GM10266 (cell line): ENCODE results near the gene TCAP.

Experiments
- DNase-seq: peaks from one replicate; pipeline ENCODE4 v3.0.0; 2012; ENCODE audit errors: extremely low spot score
- TF ChIP-seq, protein P1 (sequence below): IDR thresholded peaks from 2 replicates; pipeline ENCODE4 v1.5.1; 2012; ENCODE audit warnings: mild to moderate bottlenecking, low read depth; ENCODE audit not compliant: control insufficient read depth, insufficient read depth; ENCODE audit errors: missing control alignments

Gene TCAP

DNA sequence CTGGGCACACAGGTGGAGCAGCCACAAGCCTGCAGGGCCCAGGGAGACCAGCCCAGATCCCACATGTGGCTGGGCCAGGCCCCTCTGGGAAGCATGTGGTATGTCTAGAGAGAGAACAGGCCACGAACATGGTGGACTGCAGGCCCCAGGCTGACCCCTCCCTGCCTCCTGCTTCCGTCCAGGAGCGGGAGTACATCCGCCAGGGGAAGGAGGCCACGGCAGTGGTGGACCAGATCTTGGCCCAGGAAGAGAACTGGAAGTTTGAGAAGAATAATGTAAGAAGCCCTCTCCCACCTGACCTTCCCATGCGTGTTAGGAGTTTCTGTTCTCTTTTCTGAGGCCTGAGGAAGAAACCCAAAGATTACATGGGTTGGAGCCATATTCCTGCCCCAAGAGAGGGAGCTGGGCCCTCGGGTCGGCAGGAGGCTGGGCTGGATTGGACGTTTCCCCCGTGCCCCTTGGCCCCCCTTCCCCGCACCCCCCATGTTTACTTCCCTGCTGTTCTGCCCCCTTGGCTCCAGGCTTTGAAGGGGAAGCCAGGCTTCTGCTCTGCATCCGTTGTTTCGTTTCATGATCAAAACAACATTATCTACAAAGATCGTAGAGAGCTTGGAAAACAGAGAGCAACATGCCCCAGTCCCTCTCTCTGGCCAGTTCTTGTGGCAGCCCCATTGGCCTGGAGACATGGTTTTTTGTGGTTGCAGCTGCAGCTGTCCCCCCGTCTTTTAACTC is 5.7 kb upstream of the TCAP start:
- DNase-seq = no peak
- TF ChIP-seq, protein P1, sequence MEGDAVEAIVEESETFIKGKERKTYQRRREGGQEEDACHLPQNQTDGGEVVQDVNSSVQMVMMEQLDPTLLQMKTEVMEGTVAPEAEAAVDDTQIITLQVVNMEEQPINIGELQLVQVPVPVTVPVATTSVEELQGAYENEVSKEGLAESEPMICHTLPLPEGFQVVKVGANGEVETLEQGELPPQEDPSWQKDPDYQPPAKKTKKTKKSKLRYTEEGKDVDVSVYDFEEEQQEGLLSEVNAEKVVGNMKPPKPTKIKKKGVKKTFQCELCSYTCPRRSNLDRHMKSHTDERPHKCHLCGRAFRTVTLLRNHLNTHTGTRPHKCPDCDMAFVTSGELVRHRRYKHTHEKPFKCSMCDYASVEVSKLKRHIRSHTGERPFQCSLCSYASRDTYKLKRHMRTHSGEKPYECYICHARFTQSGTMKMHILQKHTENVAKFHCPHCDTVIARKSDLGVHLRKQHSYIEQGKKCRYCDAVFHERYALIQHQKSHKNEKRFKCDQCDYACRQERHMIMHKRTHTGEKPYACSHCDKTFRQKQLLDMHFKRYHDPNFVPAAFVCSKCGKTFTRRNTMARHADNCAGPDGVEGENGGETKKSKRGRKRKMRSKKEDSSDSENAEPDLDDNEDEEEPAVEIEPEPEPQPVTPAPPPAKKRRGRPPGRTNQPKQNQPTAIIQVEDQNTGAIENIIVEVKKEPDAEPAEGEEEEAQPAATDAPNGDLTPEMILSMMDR = no peak

DNA sequence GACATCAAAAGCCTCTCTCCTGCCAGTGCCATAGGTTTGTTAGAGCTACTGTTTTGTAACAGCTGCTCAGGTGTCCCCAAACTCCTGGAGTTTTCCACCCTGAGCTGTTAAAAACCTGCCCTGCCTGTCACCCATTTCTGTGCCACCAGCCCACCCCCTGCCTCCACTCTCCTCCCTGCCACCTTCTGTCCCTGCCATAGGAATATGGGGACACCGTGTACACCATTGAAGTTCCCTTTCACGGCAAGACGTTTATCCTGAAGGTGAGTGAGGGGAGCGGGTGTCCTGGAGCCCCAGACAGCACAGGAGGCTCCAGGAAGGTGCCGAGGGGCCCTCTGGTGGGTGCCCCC is 5.2 kb upstream of the TCAP start:
- DNase-seq = no peak
- TF ChIP-seq, protein P1 = no peak

DNA sequence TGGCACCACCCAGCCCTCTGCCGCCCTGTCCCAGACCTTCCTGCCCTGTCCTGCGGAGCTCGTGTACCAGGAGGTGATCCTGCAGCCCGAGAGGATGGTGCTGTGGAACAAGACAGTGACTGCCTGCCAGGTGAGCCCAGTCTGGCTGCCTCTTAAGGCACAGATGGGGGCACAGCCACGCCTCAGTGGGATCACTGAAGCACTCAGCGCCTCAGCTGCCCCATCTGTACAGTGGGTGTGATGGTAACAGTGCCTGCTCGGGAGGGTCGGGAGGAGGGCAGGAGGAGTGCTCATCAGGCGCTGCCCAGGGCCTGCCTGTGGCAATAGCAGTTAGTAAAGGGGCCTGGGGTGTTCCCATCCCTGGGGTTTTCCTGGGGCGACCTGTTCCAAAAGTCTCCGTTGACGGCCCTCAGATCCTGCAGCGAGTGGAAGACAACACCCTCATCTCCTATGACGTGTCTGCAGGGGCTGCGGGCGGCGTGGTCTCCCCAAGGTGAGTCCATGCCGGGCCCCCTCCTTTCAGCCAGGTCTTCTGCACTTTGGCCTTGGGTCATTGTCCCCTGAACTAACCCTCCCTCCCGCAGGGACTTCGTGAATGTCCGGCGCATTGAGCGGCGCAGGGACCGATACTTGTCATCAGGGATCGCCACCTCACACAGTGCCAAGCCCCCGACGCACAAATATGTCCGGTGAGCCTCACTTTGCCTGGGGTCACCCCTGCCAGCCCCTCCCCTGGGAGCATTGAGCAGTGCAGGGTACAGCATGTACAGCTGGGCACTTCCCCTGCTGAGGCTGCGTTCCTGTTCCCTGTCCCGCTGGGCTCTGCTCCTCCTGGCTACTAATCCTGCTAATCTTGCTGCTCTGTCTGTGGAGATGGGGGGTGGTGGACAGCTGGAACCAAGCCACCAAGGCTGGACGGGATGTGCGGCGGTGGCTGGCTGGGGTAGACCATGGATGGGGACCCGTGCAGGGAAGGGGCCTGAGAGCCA is 4.5 kb upstream of the TCAP start:
- TF ChIP-seq, protein P1 = no peak
- no peak for DNase-seq

DNA sequence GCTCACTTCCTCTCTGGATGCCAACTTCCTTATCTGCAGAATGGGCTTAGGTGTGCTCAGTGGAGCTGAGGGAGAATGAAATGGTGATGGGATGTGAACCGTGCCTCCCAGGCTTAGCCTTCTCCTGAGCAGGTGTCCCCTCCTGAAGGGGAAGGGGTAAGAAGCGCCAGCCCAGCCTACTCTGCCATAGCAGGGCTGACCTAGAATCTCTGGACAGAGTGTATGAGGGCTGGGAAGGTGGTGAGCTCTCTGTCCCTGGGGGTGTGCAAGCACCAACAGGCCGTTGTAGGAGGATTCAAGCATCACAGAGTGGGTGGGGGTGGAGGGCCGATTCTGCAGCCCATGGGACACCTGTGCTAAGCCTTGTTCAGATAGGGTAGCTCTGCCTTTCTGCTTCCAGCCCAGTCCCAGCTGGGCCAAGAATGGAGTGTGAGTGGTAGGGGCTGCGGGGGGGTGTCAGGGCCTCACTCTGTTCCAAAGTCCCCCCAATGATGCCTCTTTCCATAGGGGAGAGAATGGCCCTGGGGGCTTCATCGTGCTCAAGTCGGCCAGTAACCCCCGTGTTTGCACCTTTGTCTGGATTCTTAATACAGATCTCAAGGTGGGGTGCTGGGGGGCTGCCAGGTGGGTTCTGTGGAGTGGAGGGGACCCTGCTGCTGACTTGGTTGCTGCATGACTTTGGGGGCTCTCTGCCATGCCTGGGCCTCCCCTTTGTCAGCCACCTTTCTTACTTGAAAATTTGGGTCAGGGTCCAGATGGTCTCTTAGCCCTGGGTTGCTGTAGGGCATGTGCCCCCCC is 3.2 kb upstream of the TCAP start:
- TF ChIP-seq, protein P1 = no peak

DNA sequence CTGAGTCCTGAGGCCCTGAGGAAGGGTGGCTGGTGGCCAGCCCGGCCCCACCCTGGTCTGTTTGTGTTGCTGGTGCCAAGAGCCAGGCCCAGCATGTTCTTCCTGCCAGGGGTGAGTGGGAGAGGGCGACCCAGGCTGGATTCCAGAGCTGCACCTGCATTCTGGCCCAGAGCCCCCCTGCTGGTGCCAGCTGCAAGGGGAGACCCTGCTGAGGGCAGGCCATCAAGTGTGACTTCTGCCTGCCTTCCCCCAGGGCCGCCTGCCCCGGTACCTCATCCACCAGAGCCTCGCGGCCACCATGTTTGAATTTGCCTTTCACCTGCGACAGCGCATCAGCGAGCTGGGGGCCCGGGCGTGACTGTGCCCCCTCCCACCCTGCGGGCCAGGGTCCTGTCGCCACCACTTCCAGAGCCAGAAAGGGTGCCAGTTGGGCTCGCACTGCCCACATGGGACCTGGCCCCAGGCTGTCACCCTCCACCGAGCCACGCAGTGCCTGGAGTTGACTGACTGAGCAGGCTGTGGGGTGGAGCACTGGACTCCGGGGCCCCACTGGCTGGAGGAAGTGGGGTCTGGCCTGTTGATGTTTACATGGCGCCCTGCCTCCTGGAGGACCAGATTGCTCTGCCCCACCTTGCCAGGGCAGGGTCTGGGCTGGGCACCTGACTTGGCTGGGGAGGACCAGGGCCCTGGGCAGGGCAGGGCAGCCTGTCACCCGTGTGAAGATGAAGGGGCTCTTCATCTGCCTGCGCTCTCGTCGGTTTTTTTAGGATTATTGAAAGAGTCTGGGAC is 2.4 kb upstream of the TCAP start:
- no peak for DNase-seq
- TF ChIP-seq, protein P1 = no peak

More for the DNA sequence above, 3.2 kb upstream of the TCAP start:
- DNase-seq = no peak

DNA sequence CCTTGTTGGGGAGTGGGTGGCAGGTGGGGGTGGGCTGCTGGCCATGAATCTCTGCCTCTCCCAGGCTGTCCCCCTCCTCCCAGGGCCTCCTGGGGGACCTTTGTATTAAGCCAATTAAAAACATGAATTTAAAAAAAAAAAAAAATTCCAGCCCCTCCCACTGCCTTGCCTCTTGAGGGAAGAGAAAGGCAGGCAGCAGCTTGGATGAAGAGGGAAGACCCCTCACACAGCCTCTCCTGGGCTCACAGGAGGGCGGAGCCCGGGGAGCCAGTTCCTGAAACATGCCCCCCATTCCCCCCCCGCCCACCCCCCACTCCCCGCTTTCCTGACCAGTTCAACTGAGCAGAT is 1.8 kb upstream of the TCAP start:
- TF ChIP-seq, protein P1 = no peak
- no peak for DNase-seq
